Naive thymus-derived CD4-positive, alpha-beta T cell (primary cell): Measurements from ENCODE around the gene LMO3. TPM values are rescaled to one million over a fixed set of nuclear protein-coding genes. Genes with fewer than 3 reads are reported as not detected.

Experiments used
- ATAC-seq: fragments of 150-1000 bp; cut with Tn5 transposase; 2 replicates; pipeline ENCODE4 v1.10.0; 2021; ENCODE audit warnings: mild to moderate bottlenecking, moderate library complexity
- CTCF ChIA-PET: fragments of 350-600 bp; sonication (Branson Sonifier 250); formaldehyde crosslinking; loops from one replicate; lab custom pipeline; 2021; ENCODE audit warnings: antibody characterized with exemption; lab: Charles Lee
- POLR2A ChIA-PET: fragments of 350-600 bp; sonication (Branson Sonifier 250); formaldehyde crosslinking; loops from one replicate; lab custom pipeline; 2021; ENCODE audit warnings: antibody characterized with exemption, inconsistent platforms; lab: Charles Lee
- DNase-seq, 9 donors: peaks; one replicate each; pipeline versions ENCODE4 v3.0.0 to v3.0.0-alpha.2; 2020 to 2022; ENCODE audit warnings: mixed read lengths in 1 of 9
- H3K27ac ChIP-seq: one replicate; pipeline ENCODE4 v1.7.0; 2013; ENCODE audit warnings: mild to moderate bottlenecking, low read depth, low read length, moderate library complexity
- H3K27me3 ChIP-seq, 2 donors: one replicate each; pipeline ENCODE4 v1.7.0; 2013; ENCODE audit warnings: low read length in 2 of 2, mild to moderate bottlenecking in 2 of 2, moderate library complexity in 2 of 2; ENCODE audit not compliant: control insufficient read depth in 2 of 2, insufficient read depth in 2 of 2
- H3K36me3 ChIP-seq, 3 experiments: 1 replicate in 2 of 3; 2 replicates in 1 of 3; pipeline ENCODE4 v1.7.0; 2013; ENCODE audit warnings: low read length in 3 of 3, mild to moderate bottlenecking in 3 of 3, moderate library complexity in 1 of 3; ENCODE audit not compliant: insufficient read depth in 3 of 3, control insufficient read depth in 2 of 3
- H3K4me1 ChIP-seq, 2 donors: one replicate each; pipeline ENCODE4 v1.7.0; 2013; ENCODE audit warnings: low read length in 2 of 2, mild to moderate bottlenecking in 2 of 2, moderate library complexity in 1 of 2; ENCODE audit not compliant: control insufficient read depth in 2 of 2, insufficient read depth in 2 of 2
- H3K4me3 ChIP-seq: 2 replicates; pipeline ENCODE4 v1.7.0; 2013; ENCODE audit warnings: mild to moderate bottlenecking, low read length
- H3K9me3 ChIP-seq, 3 experiments: 1 replicate in 2 of 3; 2 replicates in 1 of 3; pipeline ENCODE4 v1.7.0; 2013; ENCODE audit warnings: low read length in 3 of 3; ENCODE audit not compliant: control insufficient read depth in 2 of 3
- H3K27ac Mint-ChIP-seq, 9 donors: one replicate each; pipeline ENCODE4 v1.8.0; 2020 to 2022; ENCODE audit warnings: mixed read lengths in 9 of 9, mild to moderate bottlenecking in 8 of 9, moderate library complexity in 5 of 9, inconsistent platforms in 2 of 9
- H3K27me3 Mint-ChIP-seq, 5 donors: one replicate each; pipeline ENCODE4 v1.8.0; 2021 to 2022; ENCODE audit warnings: mixed read lengths in 5 of 5, mild to moderate bottlenecking in 1 of 5
- H3K36me3 Mint-ChIP-seq, 5 donors: one replicate each; pipeline ENCODE4 v1.8.0; 2020 to 2022; ENCODE audit warnings: mixed read lengths in 5 of 5, mild to moderate bottlenecking in 3 of 5, inconsistent platforms in 1 of 5
- H3K4me1 Mint-ChIP-seq, 7 donors: one replicate each; pipeline ENCODE4 v1.8.0; 2020 to 2022; ENCODE audit warnings: mixed read lengths in 7 of 7, mild to moderate bottlenecking in 3 of 7, inconsistent platforms in 1 of 7
- H3K4me3 Mint-ChIP-seq, 10 donors: one replicate each; pipeline ENCODE4 v1.8.0; 2020 to 2022; ENCODE audit warnings: mild to moderate bottlenecking in 10 of 10, mixed read lengths in 10 of 10, moderate library complexity in 6 of 10, inconsistent platforms in 2 of 10
- H3K9me3 Mint-ChIP-seq, 11 donors: one replicate each; pipeline ENCODE4 v1.8.0; 2020 to 2022; ENCODE audit warnings: mixed read lengths in 11 of 11, mild to moderate bottlenecking in 4 of 11, inconsistent platforms in 1 of 11, moderate library complexity in 1 of 11
- intact Hi-C, 2 donors: fragments of 100-400 bp; cut with micrococcal nuclease; formaldehyde crosslinking; loops; one replicate each; pipeline ENCODE4 v1.15.1; 2023
- polyA plus RNA-seq, 2 donors: library from polyadenylated mRNA; unstranded; fragments of 300-500 nt; fragmentation: Illumina TruSeq; gene quantifications; one replicate each; pipeline ENCODE4 v1.2.3, GENCODE V29; 2021
- total RNA-seq, 6 experiments: library from RNA in 5 of 6; stranded (reverse) in 5 of 6; gene quantifications; 1 replicate in 5 of 6; 2 replicates in 1 of 6; pipeline ENCODE4 v1.2.3 and lab custom pipeline; 2021 to 2026

The LMO3 gene
- total and polyA plus RNA-seq, 7 experiments from 2014 or later = not detected

- H3K9me3 Mint-ChIP-seq = peaks cover 0 to 12% (median 2%) of the 10 kb centered on the region in 11 donors
Measured at GRCh38 chr12:16613199-16613598, 7.2 kb upstream of the LMO3 start.

GRCh38 chr12:16612647-16613046, 6.7 kb upstream of the LMO3 start:
- no peak overlapping the region for H3K27ac ChIP-seq
- H3K4me1 Mint-ChIP-seq = peaks cover 0 to 5% (median 0%) of the 10 kb centered on the region in 7 donors
- H3K4me3 ChIP-seq = no peak overlapping the region
- DNase-seq (no peak), ATAC-seq (no peak)
- no peaks in the 10 kb centered on the region for H3K4me1 ChIP-seq
- peaks cover 17 to 29% (median 28%) of the 10 kb centered on the region in 5 donors for H3K27me3 Mint-ChIP-seq
- no peak overlapping the region for H3K4me3 Mint-ChIP-seq
- CTCF ChIA-PET = no interaction called here
- peaks cover 0 to 15% (median 2%) of the 10 kb centered on the region in 11 donors for H3K9me3 Mint-ChIP-seq
- no peaks in the 10 kb centered on the region for H3K27me3 ChIP-seq
- intact Hi-C loops = no loop called here
- H3K27ac Mint-ChIP-seq = no peak overlapping the region
- POLR2A ChIA-PET = no interaction called here
- no peaks in the 10 kb centered on the region for H3K36me3 ChIP-seq
- H3K36me3 Mint-ChIP-seq = no peaks in the 10 kb centered on the region
- H3K9me3 ChIP-seq = no peaks in the 10 kb centered on the region

More at GRCh38 chr12:16613199-16613598, 7.2 kb upstream of the LMO3 start:
- Mint-ChIP-seq H3K27ac (no peak overlapping the region), H3K27me3 (peaks cover 12 to 24% (median 22%) of the 10 kb centered on the region in 5 donors), H3K36me3 (no peaks in the 10 kb centered on the region), H3K4me3 (no peak overlapping the region), H3K4me1 (peaks cover 0 to 5% (median 0%) of the 10 kb centered on the region in 7 donors)
- no peak overlapping the region for H3K4me3 ChIP-seq
- ATAC-seq = no peak
- no peaks in the 10 kb centered on the region for H3K36me3 ChIP-seq
- intact Hi-C loops = no loop called here
- ChIA-PET POLR2A (no interaction called here), CTCF (no interaction called here)
- H3K27me3 ChIP-seq = no peaks in the 10 kb centered on the region
- no peak overlapping the region for H3K27ac ChIP-seq
- no peak for DNase-seq
- no peaks in the 10 kb centered on the region for H3K9me3 ChIP-seq
- no peaks in the 10 kb centered on the region for H3K4me1 ChIP-seq

GRCh38 chr12:16611146-16611545, 5.2 kb upstream of the LMO3 start:
- intact Hi-C loops = no loop called here
- no peak overlapping the region for H3K4me3 Mint-ChIP-seq
- ATAC-seq = no peak
- H3K4me1 ChIP-seq = no peaks in the 10 kb centered on the region
- peaks cover 0 to 23% (median 5%) of the 10 kb centered on the region in 11 donors for H3K9me3 Mint-ChIP-seq
- no peak overlapping the region for H3K4me3 ChIP-seq
- ChIA-PET CTCF (no interaction called here), POLR2A (no interaction called here)
- H3K27me3 ChIP-seq = no peaks in the 10 kb centered on the region
- no peaks in the 10 kb centered on the region for H3K9me3 ChIP-seq
- no peak overlapping the region for H3K27ac ChIP-seq
- H3K4me1 Mint-ChIP-seq = peaks cover 0 to 5% (median 0%) of the 10 kb centered on the region in 7 donors
- H3K36me3 ChIP-seq = no peaks in the 10 kb centered on the region
- H3K36me3 Mint-ChIP-seq = peaks cover 0 to 5% (median 0%) of the 10 kb centered on the region in 5 donors
- peaks cover 32 to 44% (median 40%) of the 10 kb centered on the region in 5 donors for H3K27me3 Mint-ChIP-seq
- H3K27ac Mint-ChIP-seq = no peak overlapping the region
- DNase-seq = no peak

GRCh38 chr12:16610743-16611142, 4.8 kb upstream of the LMO3 start:
- H3K4me1 ChIP-seq = no peaks in the 10 kb centered on the region
- Mint-ChIP-seq H3K36me3 (peaks cover 0 to 5% (median 0%) of the 10 kb centered on the region in 5 donors), H3K4me3 (no peak overlapping the region), H3K27me3 (peaks cover 36 to 48% (median 44%) of the 10 kb centered on the region in 5 donors), H3K27ac (no peak overlapping the region), H3K9me3 (peaks cover 0 to 19% (median 7%) of the 10 kb centered on the region in 11 donors), H3K4me1 (peaks cover 0 to 5% (median 0%) of the 10 kb centered on the region in 7 donors)
- ChIA-PET POLR2A (no interaction called here), CTCF (no interaction called here)
- no peak overlapping the region for H3K4me3 ChIP-seq
- DNase-seq (no peak), ATAC-seq (no peak)
- H3K27me3 ChIP-seq = no peaks in the 10 kb centered on the region
- no peak overlapping the region for H3K27ac ChIP-seq
- intact Hi-C loops = no loop called here
- H3K36me3 ChIP-seq = no peaks in the 10 kb centered on the region
- no peaks in the 10 kb centered on the region for H3K9me3 ChIP-seq

GRCh38 chr12:16610001-16610585, 4.1 kb upstream of the LMO3 start:
- ATAC-seq = no peak
- Mint-ChIP-seq H3K36me3 (peaks cover 0 to 5% (median 0%) of the 10 kb centered on the region in 5 donors), H3K27me3 (peaks cover 40 to 53% (median 47%) of the 10 kb centered on the region in 5 donors), H3K4me3 (no peak overlapping the region), H3K9me3 (peaks cover 0 to 17% (median 6%) of the 10 kb centered on the region in 11 donors), H3K4me1 (peaks cover 0 to 5% (median 0%) of the 10 kb centered on the region in 7 donors), H3K27ac (no peak overlapping the region)
- Histone ChIP-seq H3K4me3 (no peak overlapping the region), H3K27ac (no peak overlapping the region), H3K27me3 (no peaks in the 10 kb centered on the region), H3K9me3 (no peaks in the 10 kb centered on the region), H3K4me1 (no peaks in the 10 kb centered on the region), H3K36me3 (no peaks in the 10 kb centered on the region)
- POLR2A ChIA-PET = no interaction called here
- CTCF ChIA-PET = no interaction called here
- intact Hi-C loops = no loop called here
- DNase-seq = no peak

GRCh38 chr12:16608946-16609539, 3.1 kb upstream of the LMO3 start:
- no peak overlapping the region for H3K27ac Mint-ChIP-seq
- H3K4me3 ChIP-seq = no peak overlapping the region

More at GRCh38 chr12:16608946-16609539, 3.1 kb upstream of the LMO3 start:
- no peak for DNase-seq
- peaks cover 0 to 17% (median 6%) of the 10 kb centered on the region in 11 donors for H3K9me3 Mint-ChIP-seq
- ChIA-PET CTCF (no interaction called here), POLR2A (no interaction called here)
- intact Hi-C loops = no loop called here
- Histone ChIP-seq H3K4me1 (no peaks in the 10 kb centered on the region), H3K27ac (no peak overlapping the region), H3K27me3 (peaks cover 0 to 3% of the 10 kb centered on the region in 2 donors), H3K9me3 (no peaks in the 10 kb centered on the region), H3K36me3 (no peaks in the 10 kb centered on the region)
- peaks cover 0 to 5% (median 0%) of the 10 kb centered on the region in 7 donors for H3K4me1 Mint-ChIP-seq
- peaks cover 0 to 5% (median 0%) of the 10 kb centered on the region in 5 donors for H3K36me3 Mint-ChIP-seq
- H3K27me3 Mint-ChIP-seq = peaks cover 49 to 64% (median 51%) of the 10 kb centered on the region in 5 donors
- no peak overlapping the region for H3K4me3 Mint-ChIP-seq
- no peak for ATAC-seq
